Activated naive CD4-positive, alpha-beta T cell treated with Interleukin-2 at 50 U/mL for 16 hours (primary cell): ENCODE measurements around the gene UBE2O.

Experiments used
- DNase-seq: peaks from one replicate; pipeline ENCODE4 v3.0.0-alpha.2; 2020

Gene UBE2O

DNA sequence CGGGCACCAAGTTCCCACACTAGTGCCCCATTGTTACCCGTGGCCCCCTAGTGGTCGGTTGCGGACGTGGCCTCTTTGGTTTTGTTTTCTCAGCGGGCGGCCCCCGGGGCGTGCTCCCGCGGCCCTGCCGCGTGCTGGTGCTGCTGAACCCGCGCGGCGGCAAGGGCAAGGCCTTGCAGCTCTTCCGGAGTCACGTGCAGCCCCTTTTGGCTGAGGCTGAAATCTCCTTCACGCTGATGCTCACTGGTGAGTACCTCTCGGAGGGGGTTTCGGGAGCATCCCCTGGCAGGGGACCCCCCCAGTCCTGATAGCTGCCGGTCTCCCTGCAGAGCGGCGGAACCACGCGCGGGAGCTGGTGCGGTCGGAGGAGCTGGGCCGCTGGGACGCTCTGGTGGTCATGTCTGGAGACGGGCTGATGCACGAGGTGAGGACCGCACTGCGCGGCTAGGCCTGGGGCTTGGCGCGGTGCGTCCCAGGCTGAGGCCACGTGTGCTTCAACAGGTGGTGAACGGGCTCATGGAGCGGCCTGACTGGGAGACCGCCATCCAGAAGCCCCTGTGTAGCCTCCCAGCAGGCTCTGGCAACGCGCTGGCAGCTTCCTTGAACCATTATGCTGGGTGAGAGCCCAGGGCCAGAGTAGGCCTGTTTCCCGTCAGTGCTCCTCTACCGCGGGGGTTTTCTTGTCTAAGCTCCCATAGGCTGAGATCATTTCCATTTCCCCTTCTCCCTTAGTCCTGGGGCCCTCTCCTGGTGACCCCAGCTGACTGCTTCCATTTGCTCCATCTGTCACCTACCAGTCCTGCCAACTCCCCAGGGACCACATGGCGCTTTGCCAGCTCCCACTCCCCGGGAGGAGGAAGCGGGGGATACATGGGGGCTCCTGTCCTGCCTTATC is 66.8 kb downstream of the UBE2O start:
- peak; percentile 85 for DNase-seq

DNA sequence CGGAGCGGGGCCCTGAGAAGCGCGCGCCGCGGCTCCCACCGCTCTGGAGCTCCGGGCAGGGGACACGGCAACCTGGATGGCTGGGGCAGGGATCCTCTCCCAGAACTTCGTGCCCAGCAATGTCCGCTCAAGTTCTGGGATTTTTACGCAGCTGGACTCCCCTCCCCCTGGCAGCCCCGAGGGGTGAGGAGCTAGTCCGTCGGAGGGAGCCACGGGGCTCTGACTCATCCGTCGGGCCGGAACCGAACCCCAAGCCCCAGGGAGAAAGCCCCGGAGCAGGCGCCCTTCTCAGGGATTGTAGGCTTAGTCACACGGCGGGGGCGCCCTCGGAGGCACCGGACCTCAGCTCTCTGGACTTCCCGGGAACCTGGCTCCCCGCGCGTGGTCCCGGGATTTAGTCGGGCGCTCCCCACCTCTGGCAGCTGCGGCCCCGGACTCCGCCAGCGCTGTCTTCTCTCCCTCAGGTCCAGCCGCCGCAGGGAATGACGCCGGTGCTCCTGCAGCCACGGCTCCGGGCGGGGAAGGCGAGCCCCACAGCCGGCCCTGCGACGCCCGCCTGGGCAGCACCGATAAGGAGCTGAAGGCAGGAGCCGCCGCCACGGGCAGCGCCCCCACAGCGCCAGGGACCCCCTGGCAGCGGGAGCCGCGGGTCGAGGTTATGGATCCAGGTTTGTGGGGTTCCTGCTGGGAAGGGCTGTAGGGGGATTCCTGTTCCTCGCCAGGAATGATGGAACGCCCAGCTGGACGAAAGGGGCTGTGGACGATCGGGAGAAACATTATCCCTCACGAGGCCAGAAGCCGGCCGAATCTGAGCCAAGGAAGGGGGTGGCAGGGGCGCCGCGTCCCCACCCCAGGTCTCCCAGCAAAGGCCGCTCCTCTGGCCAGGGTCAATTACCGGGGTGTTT is 67.7 kb downstream of the UBE2O start:
- DNase-seq: peak; percentile 57

DNA sequence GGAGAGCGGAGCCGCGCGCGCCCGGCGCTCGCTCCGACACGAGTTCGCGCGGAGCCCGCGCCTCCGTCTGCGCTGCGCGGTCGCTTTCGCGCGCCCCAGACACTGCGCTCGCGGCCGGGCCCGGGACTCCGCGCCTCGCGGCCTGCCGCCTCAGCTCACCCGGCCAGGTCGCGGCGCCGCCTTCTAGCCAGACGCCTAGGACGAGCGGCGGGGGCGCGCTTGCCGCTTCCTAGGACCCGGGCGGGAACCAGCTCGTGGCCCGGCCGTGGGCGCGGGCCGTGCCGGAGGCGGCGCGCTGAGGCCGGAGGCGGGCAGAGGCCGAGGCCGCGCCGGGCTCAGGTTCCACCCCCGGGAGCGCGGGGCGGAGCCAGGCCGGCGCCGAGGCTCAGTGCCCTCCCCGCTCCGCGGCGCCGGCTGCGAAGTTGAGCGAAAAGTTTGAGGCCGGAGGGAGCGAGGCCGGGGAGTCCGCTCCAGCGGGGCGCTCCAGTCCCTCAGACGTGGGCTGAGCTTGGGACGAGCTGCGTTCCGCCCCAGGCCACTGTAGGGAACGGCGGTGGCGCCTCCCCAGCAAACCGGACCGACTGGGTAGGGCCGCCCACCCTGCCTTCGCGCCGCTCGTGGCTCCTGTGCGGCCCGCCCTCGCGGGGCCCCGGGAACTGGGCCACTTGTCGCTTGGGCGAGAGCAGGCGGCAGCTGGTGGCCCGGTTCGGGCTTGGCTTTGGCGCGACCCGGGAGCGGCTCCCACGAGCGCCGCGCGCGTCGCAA is 68.5 kb downstream of the UBE2O start, which contains the start of gene SPHK1:
TSS of gene SPHK1 (plus strand) at position 388 of the 765 bp plus-strand sequence. CDS start 1,036 bp downstream, outside the sequence.
- DNase-seq: peak; percentile 71

DNA sequence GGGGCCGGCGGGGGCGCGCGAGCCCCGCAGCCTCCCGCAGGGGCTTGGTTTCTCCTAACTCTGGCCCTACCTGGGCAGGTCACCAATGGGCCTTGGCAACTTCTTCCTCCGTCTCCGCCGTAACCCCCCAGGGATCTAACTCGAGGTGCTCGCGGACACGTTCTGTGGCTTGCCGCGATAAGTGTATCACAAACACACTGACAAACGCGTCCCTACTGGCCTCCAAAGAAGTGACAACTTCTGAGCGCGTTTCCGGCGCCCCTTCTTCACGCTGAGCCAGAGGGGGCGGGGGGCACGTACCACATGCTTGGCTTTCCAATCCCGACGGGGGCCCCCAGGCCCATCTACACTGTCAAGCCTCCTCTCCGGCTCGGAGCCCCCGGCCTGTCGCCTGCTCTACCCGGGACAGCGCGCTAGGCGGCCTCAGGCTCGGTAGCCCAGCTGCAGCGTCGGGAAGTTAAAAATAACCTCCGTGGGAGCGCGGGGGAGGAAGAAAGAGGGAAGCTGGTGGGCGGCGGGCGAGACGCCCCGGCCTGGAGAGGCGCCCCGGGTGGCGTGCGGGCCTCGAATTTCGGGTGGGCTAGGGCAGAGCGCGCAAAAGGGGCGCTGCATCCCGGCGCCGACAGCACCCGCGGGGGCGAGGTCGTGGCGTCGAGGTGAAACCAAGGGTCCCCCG is 69.3 kb downstream of the UBE2O start:
- DNase-seq: peak; percentile 56

DNA sequence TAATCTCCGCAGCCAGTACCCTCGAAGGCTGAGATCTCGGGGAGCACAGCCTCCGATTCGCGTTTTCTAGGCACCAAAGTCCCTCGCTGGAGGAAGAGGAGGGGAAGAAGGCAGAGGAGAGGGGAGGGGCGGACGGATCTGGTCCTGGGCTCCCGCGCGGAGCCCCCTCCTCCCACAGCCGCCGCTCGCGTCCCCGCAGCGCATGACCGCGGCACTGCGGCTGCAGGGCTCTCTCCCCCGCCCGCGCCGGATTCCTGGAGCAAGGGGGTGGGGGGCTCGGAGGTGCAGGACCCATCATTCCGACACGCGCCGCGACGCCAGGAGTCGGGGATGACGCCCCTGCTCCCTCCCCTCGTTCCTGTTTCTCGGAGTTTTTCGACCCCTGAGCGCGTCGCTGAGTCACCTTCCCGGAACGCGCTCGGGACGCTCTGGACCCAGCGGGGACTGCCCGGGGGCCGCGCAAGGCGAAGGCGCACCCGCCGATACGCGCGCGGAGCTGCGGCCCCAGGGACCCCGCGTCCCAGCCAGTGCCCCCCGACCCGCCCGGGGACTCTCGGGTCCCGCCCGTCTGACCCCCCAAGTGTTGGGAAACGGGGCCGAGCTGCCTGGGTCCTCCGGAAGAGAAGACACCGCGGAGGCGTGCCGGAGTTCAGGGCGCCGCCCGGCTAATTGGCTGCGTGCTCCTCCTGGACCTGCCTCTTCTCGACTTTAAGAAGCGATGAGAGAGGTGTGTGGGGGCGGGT is 70.0 kb downstream of the UBE2O start:
- DNase-seq: peak; percentile 70

DNA sequence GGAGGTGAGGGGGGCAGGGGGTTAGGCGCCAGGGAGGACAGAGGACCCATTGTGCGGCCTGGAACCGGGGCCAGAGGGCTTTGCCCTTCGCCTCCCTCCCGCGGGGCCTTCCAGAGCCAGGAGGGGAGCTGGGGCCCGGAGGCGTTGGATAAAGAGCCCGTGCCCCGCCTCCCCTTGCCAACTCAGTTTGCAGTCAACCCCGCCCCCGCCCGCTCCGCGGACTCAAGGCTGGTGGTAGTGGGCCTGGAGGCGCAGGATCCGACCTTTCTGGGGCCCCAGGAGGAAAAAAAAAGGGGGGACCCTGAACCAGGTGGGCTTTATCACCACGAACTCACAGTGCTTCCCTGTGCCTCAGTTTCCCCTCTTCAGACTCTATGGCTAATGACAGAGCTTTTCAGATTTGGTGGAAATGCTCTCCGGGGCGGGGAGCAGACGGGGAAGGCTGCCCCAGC is 70.6 kb downstream of the UBE2O start:
- peak; percentile 14 for DNase-seq

DNA sequence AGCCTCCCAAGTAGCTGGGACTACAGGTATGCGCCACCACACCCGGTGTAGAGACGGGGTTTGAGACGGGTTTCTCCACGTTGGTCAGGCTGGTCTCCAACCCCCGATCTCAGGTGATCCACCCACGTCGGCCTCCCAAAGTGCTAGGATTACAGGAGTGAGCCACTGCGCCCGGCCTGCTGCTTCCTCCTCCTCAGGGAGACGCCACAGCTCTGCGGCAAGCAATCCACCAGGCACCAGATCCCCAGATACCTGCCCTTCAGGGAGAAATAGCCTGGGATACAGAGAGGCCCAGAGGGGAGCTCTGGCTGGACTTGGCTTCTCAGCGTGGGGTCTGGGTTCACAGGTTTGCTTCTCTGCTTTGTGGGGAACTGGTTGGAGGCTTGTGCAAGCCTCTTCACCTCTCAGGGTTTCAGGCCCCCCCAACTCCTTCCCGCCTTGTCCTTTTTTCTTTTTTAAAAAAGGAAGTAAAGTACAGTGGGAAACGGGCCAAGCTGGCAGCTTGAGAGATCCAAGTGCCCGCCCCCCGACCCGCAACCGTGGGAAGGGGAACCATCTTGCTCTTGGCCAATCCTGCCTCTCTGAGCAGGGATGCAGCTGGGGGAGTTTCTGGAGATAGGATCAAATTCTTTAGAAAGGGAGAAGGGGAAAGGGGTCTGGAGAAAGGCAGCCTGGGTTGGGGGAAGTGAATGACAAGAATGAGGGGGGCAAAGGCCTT is 71.2 kb downstream of the UBE2O start:
- DNase-seq: no peak

DNA sequence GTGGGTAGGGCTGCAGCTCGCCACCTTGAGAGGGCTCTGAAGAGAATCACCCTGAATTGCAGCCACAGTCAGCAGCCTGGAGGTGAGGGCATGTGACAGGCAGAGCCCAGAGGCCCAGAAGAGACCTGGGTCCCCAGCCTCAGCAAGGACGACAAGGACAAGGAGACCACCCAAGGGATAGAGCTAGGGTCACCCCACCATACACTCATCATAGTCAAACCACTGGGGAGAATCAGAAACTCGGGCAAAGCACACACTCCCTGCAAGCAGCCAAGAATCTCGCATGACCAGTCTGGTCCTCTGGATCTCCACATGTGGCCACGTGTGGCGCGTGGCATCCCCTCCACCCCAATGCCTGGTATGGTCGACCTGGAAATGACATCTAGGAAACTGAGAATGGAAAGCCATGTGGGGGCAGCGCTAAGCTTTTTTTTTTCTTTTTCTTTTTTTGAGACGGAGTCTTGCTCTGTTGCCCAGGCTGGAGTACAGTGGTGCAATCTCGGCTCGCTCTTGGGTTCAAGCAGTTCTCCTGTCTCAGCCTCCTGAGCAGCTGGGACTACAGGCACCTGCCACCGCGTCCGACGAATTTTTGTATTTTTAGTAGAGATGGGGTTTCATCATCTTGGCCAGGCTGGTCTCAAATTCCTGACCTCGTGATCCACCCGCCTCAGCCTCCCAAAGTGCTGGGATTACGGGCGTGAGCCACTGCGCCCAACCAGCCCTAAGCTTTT is 73.1 kb downstream of the UBE2O start:
- DNase-seq: no peak

DNA sequence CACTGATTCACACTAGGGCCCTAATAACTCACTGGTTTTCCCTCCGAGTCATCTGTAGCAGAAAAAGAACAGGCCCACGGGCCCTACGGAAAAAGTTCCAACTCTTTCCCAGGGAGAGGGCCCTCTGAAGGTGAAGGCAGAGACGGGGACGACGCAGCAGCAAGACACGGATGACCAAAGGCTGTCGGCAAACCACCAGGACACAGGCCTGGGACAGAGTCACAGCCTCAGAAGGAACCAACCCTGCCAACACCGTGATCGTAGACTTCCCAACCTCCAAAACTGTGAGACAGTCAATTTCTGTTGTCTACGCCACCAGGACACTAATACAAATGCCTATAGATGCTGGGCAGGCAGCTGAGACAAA is 73.7 kb downstream of the UBE2O start:
- no peak for DNase-seq

DNA sequence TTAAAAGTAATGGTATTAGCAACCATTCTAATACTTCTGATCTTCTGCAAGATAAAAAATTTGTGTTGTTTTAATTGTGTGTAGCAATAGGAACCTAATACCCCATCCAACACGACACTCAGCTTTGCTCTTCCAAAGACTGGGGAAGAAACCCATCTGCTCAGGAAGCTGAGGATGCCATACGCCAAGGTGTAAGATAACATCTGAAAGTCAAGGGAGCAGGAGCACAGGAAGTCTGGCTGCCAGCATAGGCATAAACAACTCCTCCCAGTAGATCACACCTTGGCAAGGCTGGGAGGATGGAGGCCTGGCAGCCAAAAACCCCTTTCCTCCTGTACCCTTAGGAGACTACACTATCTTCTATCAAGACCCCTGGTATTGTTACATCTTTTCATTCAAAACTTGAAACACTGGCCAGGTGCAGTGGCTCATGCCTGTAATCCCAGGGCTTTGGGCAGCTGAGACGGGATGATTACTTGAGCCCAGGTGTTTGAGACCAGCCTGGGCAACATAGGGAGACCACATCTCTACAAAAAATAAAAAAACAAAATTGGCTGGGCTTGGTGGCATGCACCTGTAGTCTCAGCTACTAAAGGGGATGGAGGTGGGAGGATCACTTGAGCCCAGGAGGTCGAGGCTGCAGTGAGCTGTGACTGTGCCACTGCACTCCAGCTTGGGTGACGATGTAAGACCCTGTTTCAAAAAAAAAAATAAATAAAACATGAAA is 74.2 kb downstream of the UBE2O start:
- DNase-seq: no peak

DNA sequence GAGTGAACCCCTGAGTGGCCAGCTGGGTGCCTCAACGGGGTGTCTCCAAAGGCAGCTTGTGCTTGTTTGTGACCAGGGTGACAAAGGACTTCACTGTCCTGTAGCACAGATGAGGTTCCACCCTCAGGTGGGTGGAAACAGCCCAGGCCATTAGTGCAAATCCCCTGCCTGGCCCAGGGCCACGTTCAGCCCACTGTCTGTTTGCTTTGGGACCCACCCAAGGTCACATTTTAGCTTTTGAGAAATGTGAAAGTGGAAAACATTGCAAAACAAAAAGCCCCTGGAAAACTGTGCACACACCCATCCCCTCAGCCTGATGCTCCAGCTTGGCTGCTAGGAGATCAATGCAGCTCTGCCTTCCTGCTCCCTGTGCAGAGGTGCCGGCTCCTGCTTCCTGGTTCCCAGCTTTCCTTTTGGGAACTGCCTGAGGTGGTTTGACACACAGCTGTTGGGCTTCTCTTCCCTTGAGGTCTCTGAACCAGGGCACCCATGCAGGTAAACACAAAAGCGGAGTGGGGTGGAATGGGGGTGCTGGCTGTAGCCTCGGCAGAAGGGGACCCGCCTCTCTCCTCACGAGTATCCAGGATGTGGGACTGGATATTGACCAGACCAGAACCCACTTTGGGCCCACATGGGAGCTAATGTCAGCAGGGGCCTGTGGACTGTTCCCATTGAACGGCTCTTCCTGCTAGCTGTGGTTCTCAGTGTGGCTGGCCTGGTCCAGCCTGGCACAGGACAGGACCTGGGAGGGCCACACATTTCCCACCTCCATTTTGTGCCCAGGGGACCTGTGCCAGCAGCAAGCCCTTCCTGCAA is 76.4 kb downstream of the UBE2O start:
- no peak for DNase-seq

DNA sequence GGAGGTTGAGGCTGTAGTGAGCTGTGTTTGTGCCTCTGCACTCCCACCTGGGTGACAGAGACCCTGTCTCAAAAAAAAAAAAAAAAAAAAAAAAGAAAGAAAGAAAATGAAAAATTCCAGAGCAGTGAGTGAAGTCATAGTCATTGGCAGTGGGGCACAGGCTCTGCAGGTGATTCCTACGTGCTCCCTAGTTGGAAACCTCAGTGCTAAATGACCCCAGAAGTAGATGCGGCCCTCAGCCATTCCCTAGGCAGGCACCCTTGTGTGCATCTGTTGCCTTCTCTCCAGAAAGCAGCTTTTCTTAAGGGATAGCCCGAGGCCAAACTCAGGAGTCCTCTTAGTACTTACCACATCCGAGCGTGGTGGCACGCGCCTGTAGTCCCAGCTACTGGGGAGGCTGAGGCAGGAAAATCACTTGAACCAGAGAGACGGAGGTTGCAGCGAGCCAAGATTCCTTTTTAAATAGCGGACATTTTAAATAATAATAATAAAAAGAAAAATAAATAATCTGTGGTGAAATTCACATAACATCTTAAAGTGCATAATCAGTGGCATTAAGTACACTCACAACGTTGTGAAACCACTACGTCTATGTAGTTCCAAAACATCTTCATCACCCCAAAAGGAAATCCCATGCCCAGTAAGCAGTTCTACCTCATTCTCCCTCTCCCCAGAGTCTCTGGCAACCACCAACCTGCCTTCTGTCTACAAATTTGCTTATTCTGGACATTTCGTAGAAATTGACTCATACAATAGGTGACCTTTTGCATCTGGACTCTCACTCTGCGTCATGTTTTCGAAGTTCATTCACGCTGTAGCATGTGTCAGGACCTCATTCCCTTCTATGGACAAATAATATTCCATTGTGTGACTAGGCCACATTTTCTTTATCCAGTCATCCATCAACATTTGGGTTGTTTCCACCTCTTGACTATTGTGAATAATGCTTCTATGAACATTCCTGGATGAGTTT is 81.0 kb downstream of the UBE2O start:
- DNase-seq: no peak

DNA sequence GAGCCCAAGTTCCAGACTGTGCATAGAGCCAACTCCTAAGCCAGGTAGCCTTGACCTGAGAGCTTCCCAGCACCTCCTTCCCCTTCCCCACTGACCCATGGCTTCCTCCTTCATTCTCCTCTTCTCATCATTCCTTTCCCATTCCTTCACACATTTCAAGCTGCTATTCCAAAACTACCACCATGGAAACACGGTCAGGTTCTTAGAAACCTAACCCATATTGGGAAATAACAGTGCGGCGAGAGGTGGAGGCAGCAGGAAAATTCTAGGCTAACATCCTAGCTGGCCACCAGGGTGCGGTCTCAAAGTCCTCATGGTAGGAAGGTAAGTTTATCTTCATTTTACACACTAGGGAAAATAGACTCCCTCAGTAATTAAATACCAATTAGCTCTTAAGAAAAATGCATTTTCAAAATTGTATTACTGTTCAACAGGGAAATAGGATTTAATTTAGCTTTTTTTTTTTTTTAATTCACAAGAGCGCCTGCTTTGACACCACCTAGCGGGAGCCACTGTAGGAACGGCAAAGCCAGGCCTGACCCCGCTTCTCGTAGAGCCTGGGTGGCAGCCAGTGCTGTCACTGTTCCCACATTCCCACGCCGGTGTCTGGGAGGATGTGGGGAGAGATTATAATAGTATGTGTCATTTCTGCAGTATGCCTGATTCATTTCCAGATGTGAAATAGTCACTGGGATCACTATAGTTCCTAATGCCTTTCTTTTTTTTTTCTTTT is 82.5 kb downstream of the UBE2O start:
- DNase-seq: no peak

DNA sequence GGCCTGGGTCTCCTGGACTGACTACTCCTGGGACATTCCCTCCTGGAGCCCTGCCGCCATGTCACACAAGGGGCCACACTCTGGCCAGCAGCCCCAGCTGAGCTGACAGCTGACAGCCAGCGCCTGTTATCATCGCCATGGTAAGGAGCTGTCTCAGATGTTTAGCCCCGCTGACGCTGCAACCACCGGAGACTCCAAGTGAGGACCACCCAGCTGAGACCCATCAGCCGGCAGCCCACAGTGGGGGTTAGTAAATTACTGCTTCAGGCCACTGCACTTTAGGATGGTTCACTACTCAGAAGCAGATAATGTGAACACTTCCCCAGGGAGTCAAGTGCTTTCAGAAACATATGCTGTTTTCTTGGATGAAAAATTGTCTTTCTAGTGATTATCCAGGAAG is 83.1 kb downstream of the UBE2O start:
- DNase-seq: no peak

DNA sequence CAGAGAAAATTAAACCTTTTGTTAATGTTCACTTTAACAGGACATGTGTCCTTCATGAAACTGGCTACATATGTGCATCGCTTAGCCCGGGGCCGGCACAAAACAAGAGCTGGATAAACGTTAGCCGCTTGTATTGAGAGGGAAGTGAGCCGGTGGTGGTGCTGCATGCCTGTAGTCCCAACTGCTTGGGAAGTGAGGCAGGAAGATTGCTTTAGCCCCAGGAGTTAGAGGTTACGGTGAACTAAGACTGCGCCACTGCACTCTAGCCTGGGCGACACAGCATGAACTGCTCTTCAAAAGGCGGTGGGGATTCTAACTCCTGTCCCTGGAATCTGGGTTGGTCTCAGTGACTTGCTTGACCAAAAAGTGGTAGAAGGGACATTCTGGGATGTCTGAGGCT is 83.6 kb downstream of the UBE2O start:
- DNase-seq: no peak

DNA sequence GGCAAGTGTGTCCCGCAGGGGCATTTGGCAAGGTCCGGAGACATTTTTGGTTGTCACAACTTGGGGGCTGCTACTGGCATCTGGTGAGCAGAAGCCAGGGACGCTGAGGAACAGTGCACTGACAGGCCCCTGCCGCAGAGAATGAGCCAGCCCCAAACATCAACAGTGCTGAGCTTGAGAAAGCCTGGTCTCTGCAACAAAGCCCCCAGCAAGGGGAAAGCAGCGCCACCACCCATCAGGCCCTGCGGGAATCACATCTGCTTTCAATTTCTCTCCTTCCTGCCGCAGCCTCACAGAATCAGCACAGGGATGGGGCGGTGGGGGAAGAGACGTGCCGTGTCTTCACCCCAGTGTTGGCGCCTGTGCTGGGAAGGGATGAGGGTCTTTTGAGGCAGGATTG is 84.4 kb downstream of the UBE2O start:
- no peak for DNase-seq

DNA sequence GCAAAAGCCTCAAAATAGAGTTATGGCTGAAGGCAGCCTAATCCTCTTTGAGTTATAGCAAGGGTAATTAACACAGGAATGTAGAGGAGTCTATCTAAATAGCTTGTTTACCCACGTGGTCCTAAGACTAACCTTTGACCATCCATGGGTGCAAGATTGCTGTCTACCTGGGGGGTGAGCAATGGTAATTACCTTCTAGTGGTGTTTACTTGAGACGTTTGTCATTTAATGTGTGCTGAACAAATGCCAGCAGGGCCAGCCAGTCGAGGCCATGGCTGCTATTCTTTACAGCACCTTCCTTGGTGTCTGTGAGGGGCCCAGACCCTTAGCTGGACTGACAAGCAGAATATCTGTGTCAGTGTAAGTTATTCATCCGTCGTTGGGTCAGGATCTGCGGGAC is 85.3 kb downstream of the UBE2O start:
- DNase-seq: no peak
